Transverse colon (tissue), 4 donors: ENCODE measurements around the gene SAMD5.

Source experiments
- CTCF ChIP-seq, 5 experiments: fragments of 200-600 bp in 3 of 5; fragments of 450-650 bp in 2 of 5; sonication (generic) in 3 of 5; IDR thresholded peaks; 1 replicate in 2 of 5; 2 replicates in 3 of 5; pipeline ENCODE4 v1.5.1; 2016 to 2017; ENCODE audit warnings: antibody characterized with exemption in 5 of 5, inconsistent platforms in 3 of 5, mild to moderate bottlenecking in 2 of 5, moderate library complexity in 1 of 5
- EP300 ChIP-seq: sonication (generic); formaldehyde crosslinking; IDR thresholded peaks from one replicate; pipeline ENCODE4 v1.6.1; 2017; ENCODE audit warnings: antibody characterized with exemption, low read depth
- POLR2A ChIP-seq: fragments of 450-650 bp; IDR thresholded peaks from one replicate; pipeline ENCODE4 v1.6.1; 2016; ENCODE audit warnings: antibody characterized with exemption, mild to moderate bottlenecking, moderate library complexity
- POLR2AphosphoS5 ChIP-seq, 3 donors: sonication (generic); formaldehyde crosslinking; IDR thresholded peaks; one replicate each; pipeline ENCODE4 v1.6.1; 2016; ENCODE audit warnings: antibody characterized with exemption in 3 of 3

GRCh38 chr6:147586044-147586443, 77.6 kb downstream of the SAMD5 start:
- TF ChIP-seq POLR2AphosphoS5 (IDR thresholded peaks at IDR 0.05) (no peak), CTCF (IDR thresholded peaks at IDR 0.05) (no peak), POLR2A (no peak), EP300 (no peak)
